ENCODE results near the gene EDEM1.
"Not testable (repeated sequence)": the region's sequence is repeated elsewhere in the genome, so short reads cannot be mapped to it uniquely, and the experiment has no call there.

The EDEM1 gene

GRCh38 chr3:5238545-5238944, 51.0 kb downstream of the EDEM1 start:
- DNase-seq, result no peak

- DNase-seq, result no peak
These were observed 52.1 kb downstream of the EDEM1 start for GRCh38 chr3:5239602-5240001.

GRCh38 chr3:5240740-5241139, 53.2 kb downstream of the EDEM1 start:
- no peak for DNase-seq

GRCh38 chr3:5242785-5243184, 55.3 kb downstream of the EDEM1 start:
- not testable (repeated sequence) for DNase-seq

GRCh38 chr3:5245927-5246326, 58.4 kb downstream of the EDEM1 start:
- DNase-seq, result no peak

- no peak for DNase-seq
These were observed 61.3 kb downstream of the EDEM1 start for GRCh38 chr3:5248822-5249221.

GRCh38 chr3:5250467-5251195, 63.1 kb downstream of the EDEM1 start:
- no peak for DNase-seq

GRCh38 chr3:5251196-5251583, 63.7 kb downstream of the EDEM1 start:
- DNase-seq, result no peak

- DNase-seq, result no peak
These were observed 64.6 kb downstream of the EDEM1 start for GRCh38 chr3:5252131-5252530.

GRCh38 chr3:5254281-5255048, 67.0 kb downstream of the EDEM1 start:
- DNase-seq, result no peak

- no peak for DNase-seq
These were observed 68.2 kb downstream of the EDEM1 start for GRCh38 chr3:5255404-5256344.

GRCh38 chr3:5258526-5258925, 71.0 kb downstream of the EDEM1 start:
- DNase-seq, result no peak

- DNase-seq, result no peak
These were observed 73.5 kb downstream of the EDEM1 start for GRCh38 chr3:5260992-5261501.

GRCh38 chr3:5262507-5262906, 75.0 kb downstream of the EDEM1 start:
- DNase-seq, result no peak

GRCh38 chr3:5264093-5264600, 76.6 kb downstream of the EDEM1 start:
- no peak for DNase-seq

- no peak for DNase-seq
These were observed 77.6 kb downstream of the EDEM1 start for GRCh38 chr3:5264896-5265770.

- DNase-seq, result no peak
These were observed 79.7 kb downstream of the EDEM1 start for GRCh38 chr3:5267252-5267651.

GRCh38 chr3:5267889-5268288, 80.4 kb downstream of the EDEM1 start:
- DNase-seq, result no peak
